ENCODE measurements around the gene AKT2.
A peak's percentile ranks its signal among the peaks of the same experiment; 100 is the strongest.

Gene AKT2

DNA sequence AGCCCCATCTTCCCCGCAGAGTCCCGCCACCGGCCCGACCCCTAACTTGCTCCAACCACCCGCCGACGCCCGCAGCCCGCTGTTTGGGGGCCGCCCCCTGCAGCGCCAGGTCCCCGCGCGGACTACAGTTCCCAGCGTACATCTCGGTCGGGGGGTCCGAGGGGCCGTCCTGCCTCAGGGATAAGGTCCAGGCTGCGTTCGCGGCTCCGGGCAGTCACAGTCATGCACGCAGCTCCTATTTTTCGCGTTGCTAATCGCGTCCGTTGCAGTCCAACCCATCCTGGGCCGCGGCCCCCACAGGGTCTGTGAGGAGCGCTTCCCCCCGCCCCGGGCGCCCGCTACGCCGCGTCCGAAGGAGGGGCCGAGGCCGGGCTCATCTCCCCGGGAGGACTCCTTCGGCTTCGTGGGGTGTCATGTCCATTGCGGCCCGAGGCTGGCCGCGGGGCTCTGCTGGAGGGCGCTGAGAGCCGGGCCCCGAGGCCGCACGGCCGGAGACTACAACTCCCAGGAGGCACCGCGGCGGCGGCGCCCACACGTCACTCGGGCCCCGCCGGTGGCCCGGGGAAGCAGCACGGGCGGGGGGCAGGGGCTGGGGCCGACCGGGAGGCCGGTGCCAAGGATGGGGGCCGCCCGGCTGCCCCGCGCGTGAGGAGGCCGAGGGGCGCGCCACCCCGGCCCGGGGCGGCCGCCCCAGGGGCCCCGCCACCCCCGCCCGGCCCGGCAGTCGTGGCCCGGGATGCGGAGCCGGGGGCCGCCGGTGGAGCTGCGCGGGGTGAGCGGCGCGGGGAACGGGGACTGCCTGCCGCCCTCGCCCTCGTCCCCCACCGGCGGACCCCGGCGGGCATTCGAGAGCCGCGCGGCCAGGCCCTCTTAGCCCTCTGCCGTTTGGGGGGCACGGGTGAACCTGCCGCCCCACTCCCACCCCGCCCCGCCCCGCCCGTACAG, 94.0 kb downstream of the AKT2 start, which contains the start of gene MAP3K10:
MAP3K10 (plus strand) TSS at position 536 of the 945 bp plus-strand sequence. CDS start 606 bp downstream, outside the sequence.
- DNase-seq (ENCODE audit: low read depth in 2 of 2) = peak; percentile 47 to 48

GRCh38 chr19:40184273-40184672, 100.9 kb downstream of the AKT2 start:
- no peak for DNase-seq (ENCODE audit: low read depth in 2 of 2)

All from activated CD8-positive, alpha-beta memory T cell treated with anti-CD3 and anti-CD28 coated beads for 4 hours (primary cell).